CD4-positive, alpha-beta T cell treated with Interleukin-6 for 4 hours (primary cell): ENCODE measurements around the gene FBXO38.
"Not testable (repeated sequence)": the region's sequence is repeated elsewhere in the genome, so short reads cannot be mapped to it uniquely, and the experiment has no call there.

Experiments
- DNase-seq: peaks from one replicate; pipeline ENCODE4 v3.0.0-alpha.2; 2020; ENCODE audit warnings: mixed read lengths

FBXO38 gene

DNA sequence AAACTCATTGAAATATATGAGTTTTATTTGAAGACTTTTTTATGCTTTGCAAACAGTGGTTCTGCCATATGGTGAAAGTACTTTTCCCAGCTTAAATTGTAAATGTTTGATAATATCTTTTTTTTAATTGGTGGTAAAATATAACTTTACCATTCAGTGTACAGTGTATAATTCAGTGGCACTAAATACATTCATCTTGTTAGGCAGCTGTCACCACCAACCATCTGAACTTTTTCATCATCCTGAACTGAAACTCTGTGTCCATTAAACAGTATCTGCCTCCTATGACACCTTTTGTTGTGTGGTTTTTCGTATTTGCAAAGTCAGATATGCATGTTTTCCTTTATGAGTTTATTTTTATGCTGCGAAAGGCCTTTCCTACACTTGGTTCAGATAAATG lies 45.1 kb downstream of the FBXO38 start:
- no peak for DNase-seq

GRCh38 chr5:148433826-148434225 lies 50.1 kb downstream of the FBXO38 start:
- no peak for DNase-seq

- no peak for DNase-seq
These were observed 52.3 kb downstream of the FBXO38 start for GRCh38 chr5:148436029-148436428.

DNA sequence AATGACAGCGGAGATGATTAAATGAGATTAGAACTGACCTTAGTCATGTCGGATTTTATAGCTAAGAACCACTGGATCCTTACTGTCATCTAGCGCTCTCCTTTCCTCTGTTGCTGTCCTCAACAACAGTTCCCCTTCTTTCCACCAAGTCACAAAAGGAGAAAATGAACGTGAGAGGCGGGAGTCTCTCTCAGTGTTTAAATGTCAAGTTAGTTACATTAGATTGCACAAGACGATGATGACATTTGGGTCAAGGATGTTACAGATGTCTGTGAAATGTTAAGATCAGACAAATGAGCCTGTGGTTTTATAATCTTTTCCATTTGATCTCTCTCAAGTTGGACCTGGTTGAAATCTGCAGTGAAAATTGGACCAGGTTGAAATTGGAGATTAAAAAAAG lies 53.5 kb downstream of the FBXO38 start:
- no peak for DNase-seq

DNA sequence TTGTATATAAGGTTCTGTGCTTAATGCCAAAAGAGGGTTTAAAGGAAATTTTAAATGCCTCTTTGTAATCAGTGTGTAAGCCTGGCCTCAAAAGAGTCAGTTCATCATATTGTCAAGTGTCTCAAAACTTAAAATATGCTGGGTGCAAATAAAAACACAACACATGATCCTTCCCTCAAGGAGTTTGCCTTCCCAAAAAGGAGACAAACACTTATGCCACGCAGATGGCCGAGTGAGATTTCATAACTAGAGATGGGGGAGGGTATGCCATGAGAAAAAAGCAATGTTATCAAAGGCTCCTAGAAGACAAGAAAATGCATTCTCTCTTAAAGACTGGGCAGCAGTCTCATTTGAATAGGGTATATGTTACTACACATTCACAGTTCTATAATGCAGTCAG lies 55.2 kb downstream of the FBXO38 start:
- no peak for DNase-seq

- DNase-seq = no peak
These were observed 59.5 kb downstream of the FBXO38 start for GRCh38 chr5:148443241-148443640.

DNA sequence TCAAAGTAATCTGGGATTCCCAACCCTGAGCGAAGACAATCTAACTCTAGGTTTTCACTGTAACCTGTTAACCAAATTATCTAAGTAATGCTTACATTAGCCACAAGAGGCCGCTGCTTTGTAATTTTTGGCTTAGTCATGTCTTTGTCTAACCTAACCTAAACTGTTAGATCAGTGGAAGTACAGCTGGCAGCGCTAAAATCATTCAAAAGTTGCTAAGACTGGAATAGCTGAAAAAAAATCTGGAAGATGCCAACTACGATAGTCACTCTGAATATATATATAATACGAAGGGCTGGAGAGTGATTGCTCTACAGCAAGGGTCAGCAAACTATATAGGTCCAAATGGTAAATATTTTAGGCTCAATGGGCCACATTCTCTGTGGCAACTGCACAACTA lies 60.2 kb downstream of the FBXO38 start:
- peak; percentile 52 for DNase-seq

- no peak for DNase-seq
These were observed 61.8 kb downstream of the FBXO38 start for GRCh38 chr5:148445578-148445977.

DNA sequence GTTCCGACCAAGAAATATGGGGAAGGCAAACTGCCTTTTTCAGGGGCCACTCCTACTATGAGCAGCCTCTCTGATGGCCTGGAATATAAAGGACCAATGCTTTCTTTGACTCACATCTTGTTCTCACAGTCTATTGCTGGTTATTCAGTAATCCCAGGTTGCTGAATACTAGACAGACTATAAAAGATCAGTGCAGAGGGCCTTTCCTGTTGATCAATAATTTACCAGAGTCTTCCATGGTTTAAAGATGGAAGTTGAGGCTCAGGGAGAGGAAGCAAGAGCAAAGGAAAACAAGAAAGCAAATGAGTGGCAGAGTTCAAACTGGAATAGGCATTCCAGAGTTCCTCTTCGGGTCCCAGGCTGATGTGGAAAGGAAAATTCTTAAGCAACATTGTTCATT lies 62.9 kb downstream of the FBXO38 start:
- DNase-seq = no peak

DNA sequence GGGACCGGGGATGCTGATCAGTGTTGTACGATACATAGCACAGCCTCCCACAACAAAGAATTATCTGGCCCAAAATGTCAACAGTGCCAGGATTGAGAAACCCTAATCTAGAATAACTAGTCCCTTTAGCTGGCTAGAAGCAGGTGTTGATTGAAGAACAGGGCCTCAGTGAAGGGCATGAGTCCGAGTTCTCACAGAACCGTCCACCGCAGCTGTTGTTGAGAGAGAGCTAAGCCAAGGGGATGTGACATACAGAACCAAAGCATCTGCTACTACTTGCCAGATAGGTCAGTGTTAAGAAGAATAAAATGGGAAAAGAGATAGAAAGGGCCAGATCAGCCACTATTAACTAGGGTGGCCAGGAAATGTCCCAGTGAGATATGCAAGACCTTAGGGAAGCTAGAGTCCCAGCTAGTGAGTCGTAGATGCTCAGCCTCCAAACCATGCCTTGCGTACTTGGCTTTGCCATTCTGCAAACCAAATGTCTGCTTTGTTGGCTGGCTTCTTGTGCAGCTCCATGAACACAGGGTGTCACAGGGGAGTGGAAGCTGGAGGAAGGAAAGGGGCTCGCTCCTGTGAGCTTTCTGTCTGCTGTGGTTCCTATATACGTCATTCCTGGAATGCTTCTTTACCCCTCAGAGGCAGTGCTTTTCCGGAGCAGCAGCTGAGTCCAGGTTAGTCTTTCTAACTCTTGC lies 68.9 kb downstream of the FBXO38 start:
- no peak for DNase-seq

GRCh38 chr5:148454576-148454975 lies 70.8 kb downstream of the FBXO38 start:
- DNase-seq = no peak

DNA sequence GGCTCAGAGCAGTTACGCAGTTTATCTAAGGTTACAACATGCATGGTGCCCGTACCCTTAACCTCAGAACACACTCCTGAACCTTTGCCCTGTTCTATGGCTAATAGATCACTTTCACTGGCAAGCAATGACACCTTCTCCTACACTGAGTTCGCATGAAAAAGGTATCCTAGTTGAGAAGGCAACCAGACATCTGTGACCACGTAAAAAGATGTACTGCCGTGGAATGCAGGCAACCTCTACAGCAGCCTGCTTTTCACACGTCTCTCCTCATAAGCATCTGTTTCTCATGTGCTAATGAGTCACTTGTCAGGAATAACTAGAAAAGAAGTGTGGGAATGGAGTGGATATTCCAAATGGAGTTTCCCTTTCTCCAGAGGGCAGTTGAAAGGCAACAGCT lies 71.4 kb downstream of the FBXO38 start:
- no peak for DNase-seq

GRCh38 chr5:148457183-148457620 lies 73.4 kb downstream of the FBXO38 start:
- peak; percentile 22 for DNase-seq

DNA sequence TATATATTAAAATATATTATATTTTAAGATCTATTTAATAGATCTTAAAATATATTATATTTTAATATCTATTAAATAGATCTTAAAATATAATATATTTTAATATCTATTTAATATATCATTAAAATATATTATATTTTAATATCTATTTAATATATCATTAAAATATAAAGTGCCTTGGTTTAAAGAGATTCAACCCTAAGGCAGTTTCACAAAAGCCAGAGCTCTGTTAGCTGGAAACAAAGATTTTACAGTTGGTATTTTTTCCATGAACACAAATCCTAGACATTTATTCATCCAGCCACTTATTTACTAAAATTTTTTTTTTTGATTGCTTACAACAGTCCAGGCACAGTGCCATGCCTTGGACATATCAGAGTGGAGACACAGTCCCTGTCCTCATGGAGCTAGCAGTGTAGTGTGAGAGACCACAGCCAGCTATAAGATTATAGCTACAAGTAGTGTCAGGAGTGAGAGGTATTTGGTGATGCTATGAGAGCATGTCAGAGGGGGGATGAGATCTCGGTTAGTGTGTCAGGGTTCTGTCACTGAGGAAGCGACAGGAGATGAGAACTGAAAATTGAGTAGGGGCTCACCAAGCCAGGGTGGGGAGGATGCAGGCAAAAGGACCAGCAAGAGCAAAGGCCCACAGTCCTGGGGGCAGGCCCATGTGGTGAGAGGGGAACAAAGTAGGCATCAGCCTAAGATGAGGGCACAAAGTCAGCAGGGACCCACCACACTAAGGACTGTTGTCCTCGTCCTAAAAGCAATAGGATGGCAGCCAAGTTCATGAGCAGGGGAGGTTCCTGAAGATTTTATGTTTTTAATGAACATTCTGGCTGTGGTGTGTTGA lies 74.5 kb downstream of the FBXO38 start:
- DNase-seq = no peak

GRCh38 chr5:148459669-148460068 lies 75.9 kb downstream of the FBXO38 start:
- DNase-seq = no peak

- no peak for DNase-seq
These were observed 81.8 kb downstream of the FBXO38 start for GRCh38 chr5:148465381-148466235.

GRCh38 chr5:148466236-148466580 lies 82.5 kb downstream of the FBXO38 start:
- DNase-seq = no peak

DNA sequence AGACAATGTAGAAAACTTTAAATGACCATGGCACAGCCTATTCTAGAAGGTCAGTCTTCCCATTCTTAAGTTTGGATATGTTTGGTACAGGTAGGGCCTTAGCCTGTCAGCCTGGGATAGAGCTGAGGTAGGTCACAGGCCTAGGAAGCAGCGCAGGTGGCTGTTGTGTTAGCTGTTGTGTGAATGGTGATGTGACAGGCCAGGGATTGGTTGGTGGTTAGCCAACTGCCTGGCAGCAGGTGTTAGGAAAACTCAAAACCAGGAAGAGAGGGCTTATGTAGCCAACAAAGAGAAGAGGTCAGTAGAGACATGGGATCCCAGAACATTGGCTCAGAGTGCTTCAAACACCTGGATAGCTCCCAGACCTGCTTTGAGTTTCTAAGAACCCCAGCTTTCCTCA lies 84.2 kb downstream of the FBXO38 start:
- no peak for DNase-seq

DNA sequence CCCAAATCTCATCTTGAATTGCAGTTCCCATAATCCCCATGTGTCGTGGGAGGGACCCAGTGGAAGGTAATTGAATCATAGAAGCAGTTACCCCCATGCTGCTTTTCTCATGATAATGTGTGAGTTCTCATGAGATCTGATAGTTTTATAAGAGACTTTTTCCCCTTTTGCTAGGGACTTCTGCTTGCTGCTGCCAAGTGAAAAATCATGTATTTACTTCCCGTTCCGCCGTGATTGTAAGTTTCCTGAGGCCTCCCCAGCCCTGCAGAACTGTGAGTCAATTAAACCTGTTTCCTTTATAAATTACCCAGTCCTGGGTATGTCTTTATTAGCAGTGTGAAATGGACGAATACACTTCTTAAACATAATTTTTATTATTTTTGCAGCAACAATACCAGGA lies 85.0 kb downstream of the FBXO38 start:
- DNase-seq = not testable (repeated sequence)

DNA sequence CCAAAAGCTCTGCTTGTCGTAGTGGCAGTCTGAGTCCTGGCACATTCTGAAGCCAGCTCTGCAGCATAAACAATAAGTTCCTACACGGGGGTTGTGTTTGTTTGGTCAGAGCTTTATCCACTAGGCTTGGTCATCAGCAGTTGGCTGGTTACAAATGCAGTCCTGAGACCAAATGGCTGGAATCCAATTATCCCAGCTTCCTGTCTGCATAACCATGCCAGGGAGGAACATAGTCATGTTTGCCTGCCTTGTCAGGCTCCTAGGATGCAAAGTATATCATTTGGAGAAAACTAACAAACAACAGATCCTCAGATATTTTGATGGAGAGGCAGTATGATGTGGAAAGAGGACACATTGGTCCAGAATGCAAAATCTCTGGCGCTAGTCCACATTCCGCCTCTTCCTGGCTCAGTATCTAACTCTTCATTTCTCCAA lies 85.8 kb downstream of the FBXO38 start:
- no peak for DNase-seq

DNA sequence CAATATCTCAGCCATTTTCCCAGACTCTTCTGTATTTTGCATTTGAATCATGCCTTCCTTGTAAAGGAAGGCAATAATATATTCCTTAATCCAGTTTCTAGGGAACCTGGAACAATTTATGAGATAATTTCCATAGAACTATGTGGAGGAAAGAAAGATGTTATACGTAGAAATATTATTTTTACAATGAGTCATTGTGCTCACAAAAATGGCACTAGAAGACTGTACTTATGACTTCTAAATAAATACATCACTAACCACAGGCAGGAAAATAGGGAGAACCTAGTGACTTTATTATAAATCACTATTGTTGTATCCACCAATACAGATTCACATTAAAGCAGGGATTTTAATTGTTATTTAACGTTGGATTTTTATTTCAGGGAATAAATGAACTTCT lies 87.6 kb downstream of the FBXO38 start:
- DNase-seq = no peak

GRCh38 chr5:148474025-148474511 lies 90.3 kb downstream of the FBXO38 start:
- no peak for DNase-seq

- DNase-seq = no peak
These were observed 92.5 kb downstream of the FBXO38 start for GRCh38 chr5:148476302-148476701.
